HG03442 (cell line): Measurements from ENCODE around the gene FAHD2A.
"Not testable (repeated sequence)": the region's sequence is repeated elsewhere in the genome, so short reads cannot be mapped to it uniquely, and the experiment has no call there.

Experiments used
- ATAC-seq: cut with Tn5 transposase; IDR thresholded peaks from one replicate; pipeline ENCODE4 v1.9.1; 2021; ENCODE audit warnings: mild to moderate bottlenecking, moderate library complexity; ENCODE audit not compliant: unreplicated experiment

Gene FAHD2A

DNA sequence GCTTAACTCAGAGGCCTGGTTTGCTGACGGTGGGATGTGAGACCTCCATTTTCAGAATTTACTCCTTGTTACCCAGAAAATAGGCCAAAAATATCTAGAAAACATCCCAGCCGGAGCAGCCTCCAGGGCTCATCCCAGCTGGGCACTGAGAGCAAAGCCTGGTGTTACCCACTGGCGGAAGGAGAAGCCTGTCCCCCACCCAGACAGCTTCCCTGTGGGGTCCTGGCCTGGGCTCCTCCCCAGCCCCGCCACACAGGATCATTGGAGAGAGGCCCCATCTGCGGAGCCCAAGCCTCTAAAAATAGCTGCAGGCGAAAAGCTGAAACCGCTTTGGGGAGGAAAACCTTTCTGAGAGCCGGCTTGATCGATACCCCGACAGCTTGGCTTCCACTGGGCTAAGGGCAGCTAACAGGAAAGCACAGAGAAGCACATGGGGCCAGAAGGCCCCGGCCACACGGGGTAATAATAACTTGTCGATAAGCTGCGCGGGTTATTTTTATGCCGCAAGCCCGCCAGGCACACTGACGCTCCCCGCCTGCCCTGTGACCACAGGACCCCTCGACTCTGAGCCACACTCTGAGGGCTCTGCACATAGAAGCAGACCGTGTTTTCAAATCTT is 26.9 kb upstream of the FAHD2A start:
- ATAC-seq, result no peak

DNA sequence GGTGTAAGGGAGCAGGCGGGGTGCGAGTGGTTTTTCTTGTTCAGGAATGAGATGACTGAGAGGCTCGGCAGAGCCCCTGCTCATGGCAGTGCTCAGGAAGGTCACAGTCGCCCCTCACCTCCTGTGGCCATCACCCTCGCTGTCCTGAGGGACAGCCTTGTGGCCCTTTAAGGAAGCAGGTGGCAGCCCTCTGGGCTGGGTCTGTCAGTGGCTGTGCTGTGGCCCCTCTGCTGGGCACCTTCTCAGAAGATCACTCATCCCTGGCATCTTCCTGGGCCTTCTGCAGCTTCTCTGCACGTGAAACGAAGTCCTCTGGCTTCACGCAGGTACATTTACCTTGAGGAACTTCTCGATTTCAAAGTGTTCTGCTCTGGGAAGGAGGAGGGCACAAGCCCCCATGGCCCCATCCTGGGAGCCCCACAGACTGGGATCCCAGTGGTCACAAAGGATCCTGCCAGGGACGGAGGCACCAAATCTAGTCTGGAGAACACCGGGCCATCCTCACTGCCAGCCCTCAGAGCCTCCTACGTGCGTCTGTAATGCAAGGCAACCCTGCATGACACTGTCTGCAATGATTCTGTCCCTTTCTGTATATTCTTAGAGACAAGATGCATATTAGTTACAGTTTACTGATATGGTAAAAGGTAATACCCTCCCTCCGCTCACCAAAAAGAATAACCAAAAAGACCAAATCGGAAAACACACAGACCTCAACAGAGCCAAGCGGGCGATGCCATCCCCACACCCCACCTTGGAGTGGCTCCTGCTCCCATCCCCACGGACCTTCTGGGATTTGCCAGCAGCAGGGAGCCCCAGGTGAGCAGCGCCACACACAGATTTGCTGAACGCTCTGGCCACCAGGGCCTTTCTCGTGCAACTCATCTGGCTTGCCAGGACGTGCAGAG is 25.9 kb upstream of the FAHD2A start:
- no peak for ATAC-seq

DNA sequence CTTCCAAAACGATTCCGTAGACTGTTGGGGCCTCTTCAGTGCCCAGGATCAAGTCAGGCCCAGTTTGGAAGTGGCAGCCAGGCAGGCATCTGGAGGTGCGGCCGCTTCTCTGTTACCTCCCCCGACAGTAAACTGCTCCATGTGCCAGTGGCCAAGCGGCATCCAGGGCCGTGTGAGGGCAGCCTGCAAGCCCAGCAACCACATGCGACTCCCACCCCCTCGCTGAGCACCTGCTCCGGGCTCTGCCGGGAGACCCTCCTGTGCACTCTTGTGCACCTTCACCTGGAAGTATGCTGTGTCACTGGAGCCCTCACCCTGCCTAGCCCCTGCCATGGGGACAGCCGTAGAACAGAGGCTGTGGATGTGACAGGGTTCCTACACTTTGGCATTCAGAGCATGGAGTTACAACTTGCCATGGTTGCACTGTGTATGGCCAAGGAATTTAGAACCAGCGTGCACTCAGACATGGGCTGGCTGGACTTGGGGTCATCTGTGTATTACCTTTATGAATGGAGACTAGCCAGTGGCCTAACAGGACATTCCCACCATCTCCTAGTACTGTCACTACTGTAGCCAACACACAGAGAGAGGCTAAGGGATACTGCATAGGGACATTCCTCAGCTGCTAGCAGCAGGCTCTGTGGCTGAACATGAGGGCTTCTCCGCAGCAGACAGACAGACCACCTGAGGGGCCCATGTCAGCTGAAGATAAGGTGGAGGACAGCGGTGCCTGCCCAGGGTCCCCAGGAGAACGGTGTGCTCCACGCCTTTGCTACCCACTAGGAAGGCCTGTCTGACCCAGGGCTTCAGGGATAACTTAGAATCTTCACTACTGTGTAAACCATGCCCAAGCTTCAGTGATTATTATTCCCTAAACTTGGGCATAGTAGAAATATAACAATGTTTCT is 25.0 kb upstream of the FAHD2A start:
- no peak for ATAC-seq

DNA sequence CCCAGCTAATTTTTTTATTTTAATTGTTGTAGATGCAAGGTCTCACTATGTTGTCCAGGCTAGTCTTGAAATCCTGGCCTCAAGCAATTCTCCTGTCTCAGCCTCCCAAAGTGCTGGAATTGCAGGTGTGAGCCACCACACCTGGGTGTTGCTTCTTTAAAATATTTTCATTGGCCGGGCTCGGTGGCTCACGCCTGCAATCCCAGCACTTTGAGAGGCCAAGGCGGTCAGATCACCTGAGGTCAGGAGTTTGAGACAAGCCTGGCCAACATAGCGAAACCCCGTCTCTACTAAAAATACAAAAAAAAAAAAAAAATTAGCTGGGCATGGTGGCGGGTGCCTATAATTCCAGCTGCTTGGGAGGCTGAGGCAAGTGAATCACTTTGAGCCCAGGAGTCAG is 24.2 kb upstream of the FAHD2A start:
- ATAC-seq, result not testable (repeated sequence)

DNA sequence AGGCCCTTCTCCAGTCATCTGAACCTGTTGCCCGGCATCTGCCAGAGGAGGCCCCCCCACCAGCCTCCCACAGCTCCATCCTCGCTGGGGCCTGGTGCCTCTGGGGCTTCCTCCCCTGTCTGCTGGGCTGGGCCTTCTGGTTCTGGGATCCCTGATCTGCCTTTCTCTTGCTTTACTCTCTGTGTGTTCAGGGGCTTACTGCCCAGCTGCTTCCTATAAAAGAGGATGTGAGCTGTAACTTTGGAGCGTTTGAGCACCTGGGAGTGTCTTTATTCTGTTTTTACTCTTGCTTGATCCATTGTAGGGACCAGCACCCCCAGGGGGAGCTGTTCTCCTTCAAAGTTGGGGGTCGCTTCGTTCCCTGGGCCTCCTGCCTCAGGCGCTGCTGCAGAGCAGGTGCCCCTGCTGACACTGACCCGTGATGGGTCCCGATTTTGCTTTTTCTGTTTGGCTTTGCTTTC is 23.1 kb upstream of the FAHD2A start:
- no peak for ATAC-seq

DNA sequence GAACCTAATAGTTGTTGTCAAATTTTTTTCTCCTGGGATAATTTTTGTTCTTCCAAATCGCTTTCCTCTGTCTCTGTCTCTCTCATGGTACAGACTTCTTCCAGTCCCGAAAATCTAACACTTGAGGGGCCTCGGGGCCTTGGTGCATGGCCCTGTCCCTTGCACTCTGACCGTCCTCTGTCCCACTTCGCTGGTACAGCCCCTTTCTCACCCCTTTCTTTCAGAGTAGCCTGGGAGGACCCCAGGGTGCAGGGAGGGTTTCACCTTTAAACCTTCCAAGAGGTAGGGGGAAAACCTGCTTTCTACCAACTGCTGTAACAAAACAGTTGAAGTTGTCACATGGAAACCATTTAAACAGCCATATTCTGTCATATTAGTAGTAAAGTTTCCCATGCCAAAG is 22.2 kb upstream of the FAHD2A start:
- ATAC-seq, result no peak

DNA sequence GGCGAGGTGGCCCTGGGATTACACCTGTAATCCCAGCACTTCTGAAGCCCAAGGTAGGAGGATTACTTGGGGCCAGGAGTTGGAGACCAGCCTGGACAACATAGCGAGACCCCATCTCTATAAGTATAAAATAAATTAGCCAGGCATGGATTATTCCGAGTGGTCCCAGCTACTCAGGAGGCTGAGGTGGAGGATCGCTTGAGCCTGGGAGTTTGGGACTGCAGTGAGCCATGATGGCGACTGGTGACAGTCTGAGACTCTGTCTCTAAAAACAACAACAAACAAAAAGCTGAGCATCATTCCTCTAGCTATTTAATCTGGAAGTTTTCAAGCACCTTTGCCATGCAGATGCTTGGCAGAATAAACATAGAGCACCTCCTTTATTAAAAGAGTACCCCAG is 21.8 kb upstream of the FAHD2A start:
- ATAC-seq, result no peak

DNA sequence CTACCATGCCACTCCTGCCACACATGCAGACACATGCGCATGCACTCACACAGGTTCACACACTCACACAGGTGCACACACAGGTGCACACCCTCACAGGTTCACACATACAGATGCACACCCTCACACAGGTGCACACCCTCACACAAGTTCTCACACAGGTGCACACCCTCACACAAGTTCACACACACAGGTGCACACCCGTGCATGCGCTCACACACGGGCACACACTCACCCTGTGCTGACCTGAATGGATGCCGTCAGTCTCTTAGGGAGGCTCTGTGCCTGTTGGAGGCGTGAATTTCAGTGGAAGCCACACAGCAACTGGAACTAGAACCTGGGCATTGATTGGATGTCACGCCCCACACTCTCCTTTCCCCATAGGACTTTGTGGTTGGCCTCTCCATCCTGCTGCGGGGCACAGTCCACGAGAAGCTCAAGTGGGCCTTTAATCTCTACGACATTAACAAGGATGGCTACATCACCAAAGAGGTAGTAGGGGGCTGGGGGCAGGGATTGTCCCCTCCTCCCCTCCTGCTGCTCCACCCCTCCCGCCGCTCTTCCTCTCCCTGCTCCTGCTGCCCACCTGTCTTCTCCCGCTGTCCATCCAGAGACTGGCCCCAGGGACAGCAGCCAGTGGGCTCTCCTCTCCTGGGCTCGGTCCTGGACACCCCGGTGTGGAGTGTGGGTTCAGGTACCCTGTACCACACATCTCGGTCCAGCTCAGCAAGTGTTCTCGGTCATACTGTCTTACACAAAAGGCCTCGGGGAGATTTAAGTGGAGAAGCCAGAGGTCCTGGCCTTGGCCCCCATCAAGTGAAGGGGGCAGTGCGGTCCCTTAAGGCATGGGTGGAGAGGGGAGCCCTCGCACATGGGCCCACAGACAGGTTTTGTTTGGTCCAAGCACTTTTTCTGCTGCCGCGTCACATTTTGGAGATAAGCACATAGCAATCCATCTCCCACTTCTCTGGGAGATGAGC is 21.0 kb upstream of the FAHD2A start:
- no peak for ATAC-seq

DNA sequence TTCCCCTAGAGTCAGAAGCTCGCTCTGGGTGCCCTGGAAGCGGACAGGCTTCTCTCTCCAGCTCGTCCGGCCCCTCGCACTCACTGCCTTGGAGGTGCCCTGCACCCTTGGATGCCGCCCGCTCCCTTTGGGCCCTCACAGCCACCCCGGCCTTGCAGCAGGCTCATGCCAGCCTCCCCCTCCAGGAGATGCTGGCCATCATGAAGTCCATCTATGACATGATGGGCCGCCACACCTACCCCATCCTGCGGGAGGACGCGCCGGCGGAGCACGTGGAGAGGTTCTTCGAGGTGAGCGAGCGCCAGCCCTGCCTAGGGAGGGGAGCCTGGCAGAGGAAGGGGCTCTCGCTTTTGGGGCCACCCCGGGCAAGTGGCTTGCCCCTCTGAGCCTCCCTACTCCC is 20.3 kb upstream of the FAHD2A start:
- ATAC-seq, result no peak

DNA sequence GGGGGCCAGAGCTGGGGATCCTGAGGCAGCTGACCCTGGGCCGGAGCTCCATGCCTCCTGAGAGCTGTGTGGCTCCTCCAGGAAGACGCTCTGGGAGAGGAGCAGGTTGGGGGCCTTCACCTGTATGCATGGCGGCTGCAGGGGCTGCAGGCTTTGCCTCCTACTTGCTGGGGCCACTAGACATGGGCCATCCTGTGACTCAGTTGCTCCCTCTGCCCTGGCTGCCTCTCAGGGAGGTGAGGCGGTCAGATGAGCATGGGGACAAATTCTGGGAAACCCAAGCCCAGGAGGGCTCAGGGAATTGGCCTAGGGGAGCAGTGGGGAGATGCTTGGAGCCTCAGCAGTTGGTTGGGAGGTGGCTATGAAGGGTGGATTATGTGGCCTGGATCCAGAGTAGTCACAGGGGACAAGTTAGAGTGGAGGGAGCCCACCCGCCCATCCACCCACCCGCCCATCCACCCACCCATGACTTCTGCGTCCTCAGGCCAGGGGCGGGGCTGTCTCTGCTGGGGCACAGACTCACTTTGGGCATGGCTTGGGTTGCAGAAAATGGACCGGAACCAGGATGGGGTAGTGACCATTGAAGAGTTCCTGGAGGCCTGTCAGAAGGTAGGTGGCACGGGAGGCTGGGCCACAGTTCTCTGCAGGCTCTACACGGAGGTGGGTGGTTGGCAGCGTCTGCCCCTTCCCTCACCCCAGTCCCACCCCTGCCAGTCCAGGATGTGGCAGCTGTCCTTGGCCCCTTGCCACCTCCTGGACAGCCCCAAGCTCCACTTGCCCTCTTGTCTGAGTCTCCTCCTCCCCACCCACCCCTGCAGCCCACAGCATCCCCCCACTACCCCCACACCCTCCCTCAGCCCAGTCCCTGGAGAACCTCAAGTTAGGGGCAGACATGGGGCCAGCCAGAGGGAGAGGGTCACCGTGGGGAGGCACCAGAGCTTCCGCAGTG is 19.5 kb upstream of the FAHD2A start:
- ATAC-seq, result no peak

DNA sequence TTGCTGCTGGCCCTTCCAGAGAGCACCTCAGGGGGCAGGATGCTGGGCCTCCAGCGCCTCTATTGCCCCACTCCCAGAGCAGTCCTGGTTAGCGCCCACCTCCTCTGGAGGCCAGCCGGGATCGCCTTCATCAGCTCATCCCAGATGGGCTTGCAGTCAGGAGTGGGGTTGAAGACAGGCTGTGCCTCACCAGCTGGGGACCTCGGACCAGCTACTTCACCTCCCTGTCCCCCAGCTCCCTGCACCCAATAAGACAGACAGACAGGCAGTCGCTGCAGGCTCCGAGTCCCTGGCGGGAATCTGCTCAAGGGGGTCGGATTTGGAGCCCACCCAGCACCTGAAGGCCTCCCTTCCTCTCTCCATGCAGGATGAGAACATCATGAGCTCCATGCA is 18.9 kb upstream of the FAHD2A start:
- ATAC-seq, result no peak

DNA sequence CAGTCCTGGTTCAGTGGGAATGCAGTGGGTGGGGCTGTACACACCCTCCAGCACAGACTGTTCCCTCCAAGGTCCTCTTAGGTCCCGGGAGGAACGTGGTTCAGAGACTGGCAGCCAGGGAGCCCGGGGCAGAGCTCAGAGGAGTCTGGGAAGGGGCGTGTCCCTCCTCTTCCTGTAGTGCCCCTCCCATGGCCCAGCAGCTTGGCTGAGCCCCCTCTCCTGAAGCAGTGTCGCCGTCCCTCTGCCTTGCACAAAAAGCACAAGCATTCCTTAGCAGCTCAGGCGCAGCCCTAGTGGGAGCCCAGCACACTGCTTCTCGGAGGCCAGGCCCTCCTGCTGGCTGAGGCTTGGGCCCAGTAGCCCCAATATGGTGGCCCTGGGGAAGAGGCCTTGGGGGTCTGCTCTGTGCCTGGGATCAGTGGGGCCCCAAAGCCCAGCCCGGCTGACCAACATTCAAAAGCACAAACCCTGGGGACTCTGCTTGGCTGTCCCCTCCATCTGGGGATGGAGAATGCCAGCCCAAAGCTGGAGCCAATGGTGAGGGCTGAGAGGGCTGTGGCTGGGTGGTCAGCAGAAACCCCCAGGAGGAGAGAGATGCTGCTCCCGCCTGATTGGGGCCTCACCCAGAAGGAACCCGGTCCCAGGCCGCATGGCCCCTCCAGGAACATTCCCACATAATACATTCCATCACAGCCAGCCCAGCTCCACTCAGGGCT is 17.5 kb upstream of the FAHD2A start:
- no peak for ATAC-seq

DNA sequence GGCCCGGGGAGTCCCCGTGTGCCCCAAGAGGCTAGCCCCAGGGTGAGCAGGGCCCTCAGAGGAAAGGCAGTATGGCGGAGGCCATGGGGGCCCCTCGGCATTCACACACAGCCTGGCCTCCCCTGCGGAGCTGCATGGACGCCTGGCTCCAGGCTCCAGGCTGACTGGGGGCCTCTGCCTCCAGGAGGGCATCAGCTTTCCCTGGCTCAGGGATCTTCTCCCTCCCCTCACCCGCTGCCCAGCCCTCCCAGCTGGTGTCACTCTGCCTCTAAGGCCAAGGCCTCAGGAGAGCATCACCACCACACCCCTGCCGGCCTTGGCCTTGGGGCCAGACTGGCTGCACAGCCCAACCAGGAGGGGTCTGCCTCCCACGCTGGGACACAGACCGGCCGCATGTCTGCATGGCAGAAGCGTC is 16.9 kb upstream of the FAHD2A start:
- ATAC-seq, result no peak

DNA sequence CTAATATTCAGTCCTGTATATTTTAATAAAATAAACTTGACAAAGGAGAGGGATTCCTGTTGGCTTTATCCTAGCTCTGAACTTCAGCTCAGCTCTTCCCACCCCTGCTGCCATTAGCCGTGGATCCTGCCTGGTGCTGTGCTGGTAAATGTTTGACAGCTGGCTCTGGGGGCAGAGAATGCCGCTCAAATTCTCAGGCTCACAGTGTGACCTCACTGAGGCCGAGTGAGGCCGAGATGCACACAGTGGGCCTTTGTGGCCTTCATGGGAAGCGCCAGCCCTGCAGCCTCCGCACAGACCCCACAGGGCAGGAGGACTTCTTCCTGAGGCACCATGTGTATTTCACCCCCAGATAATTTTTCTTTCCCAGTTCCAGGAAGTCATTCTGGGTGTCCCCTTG is 16.5 kb upstream of the FAHD2A start:
- ATAC-seq, result no peak

DNA sequence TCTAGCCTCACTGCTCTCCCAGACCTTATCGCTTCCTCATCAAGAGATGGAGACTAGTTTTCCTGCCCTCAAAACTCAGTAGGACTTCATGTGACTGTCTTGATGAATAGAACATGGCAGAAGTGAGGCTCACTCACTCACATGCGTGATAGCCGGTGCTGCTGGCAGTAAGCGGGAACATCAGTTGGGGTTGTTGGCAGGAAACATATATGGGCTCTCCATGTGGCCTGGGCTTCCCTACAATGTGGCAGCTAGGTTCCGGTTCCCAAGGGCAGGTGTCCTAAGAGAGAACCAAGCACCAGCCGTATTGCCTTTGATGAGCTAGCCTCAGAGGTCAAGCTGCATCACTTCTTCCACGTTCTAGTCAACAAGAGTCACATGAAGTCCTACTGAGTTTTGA is 15.2 kb upstream of the FAHD2A start:
- ATAC-seq, result no peak

DNA sequence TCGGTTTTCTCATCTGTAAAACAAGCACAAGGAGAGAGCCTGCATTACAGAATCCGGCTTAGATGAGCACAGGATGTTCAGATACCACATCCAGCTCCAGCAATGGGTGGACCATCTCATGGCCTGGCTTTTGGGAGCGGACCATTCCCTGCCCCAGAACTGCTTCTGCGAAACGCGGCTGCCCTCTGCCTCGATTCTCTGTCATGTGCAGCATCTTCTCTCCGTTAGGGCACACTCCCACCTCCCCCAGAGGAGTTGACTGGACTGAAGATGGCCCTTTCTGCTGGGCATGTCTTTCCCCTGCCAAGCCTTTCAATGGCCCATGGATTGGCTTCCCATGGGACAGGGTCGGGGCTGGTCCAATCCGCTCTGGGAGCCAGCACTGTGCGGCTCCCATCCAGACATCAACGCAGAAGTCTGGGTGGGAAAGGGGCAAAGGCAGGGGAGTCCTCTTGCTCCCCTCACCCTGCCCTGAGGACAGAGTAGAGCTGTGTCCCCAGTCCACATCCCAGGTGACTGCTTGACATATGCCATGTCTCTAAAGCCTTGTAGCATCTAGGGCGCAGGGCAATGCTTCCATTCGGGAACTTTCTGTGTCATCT is 14.3 kb upstream of the FAHD2A start:
- no peak for ATAC-seq

DNA sequence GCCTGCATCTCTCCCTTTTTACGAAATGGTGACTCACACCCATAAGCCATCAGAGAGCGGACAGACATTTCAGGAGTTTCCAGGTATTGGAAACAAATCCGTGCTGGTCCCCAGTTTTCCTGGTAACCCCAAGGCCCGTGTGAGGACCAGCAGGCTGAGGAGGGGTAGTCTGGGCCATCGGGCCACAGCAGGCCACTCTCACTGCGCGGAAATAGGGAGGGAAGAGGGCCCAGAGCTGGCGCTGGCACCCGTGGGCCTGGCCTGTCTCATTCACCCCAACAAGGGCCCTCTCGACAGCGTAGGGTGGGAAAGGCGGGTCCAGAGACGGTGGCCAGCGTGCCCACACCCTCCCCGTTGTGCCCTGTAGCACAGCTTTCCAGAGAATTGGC is 13.7 kb upstream of the FAHD2A start:
- no peak for ATAC-seq
